ENCODE measurements around the gene SPARCL1. TPM values are rescaled to one million over a fixed set of nuclear protein-coding genes. Genes with fewer than 3 reads are reported as not detected.

Gene SPARCL1
- total and polyA plus RNA-seq, 10 of the 15 experiments (the other 5 are each of a cell fraction or from before 2014, with no cell fraction given), result 0.10 to 1.1 TPM; not detected in 8

GRCh38 chr4:87462102-87462501 is 67.1 kb downstream of the SPARCL1 start:
- no peaks in the 10 kb centered on the region for H3K9me3 ChIP-seq (replicated peaks; ENCODE audit: control insufficient read depth, insufficient read depth, low read length)
- 97% methylated on average over 2 of the region's 2 CpGs for WGBS (ENCODE audit: insufficient coverage, insufficient replicate concordance, low lambda C conversion rate, missing lambda C conversion rate)
- TF ChIP-seq ESRRA (IDR thresholded peaks at IDR 0.05; ENCODE audit: low read length), result no peak
- TF ChIP-seq E2F8 (IDR thresholded peaks at IDR 0.05; ENCODE audit: low read depth, partially characterized antibody), result no peak
- TF ChIP-seq HCFC1 (IDR thresholded peaks at IDR 0.05; ENCODE audit: low read length), result no peak
- no peak for TF ChIP-seq BHLHE40 (IDR thresholded peaks at IDR 0.05; ENCODE audit: borderline replicate concordance in 1 of 2, low read depth in 2 of 2, low read length in 1 of 2)
- no peak for TF ChIP-seq NKRF (conservative IDR thresholded peaks at IDR 0.05)
- no peak for TF ChIP-seq MXI1 (IDR thresholded peaks at IDR 0.05; ENCODE audit: low read depth, low read length)
- H3K4me1 ChIP-seq (ENCODE audit: control insufficient read depth, insufficient read depth, low read length), result no peaks in the 10 kb centered on the region
- no peak overlapping the region for H3K4me2 ChIP-seq (ENCODE audit: control insufficient read depth, insufficient read depth)
- FAIRE-seq, result no peak
- ChIA-PET CTCF (interaction anchor here (3.3 kb wide), 1 partner anchor 86 kb away, joined by 16 read pairs; no protein-coding TSS in a partner anchor), SMC1A (ENCODE audit: uncharacterized antibody, unreplicated experiment) (no interaction called here), POLR2A (no interaction called here), RAD21 (ENCODE audit: unreplicated experiment) (no interaction called here)
- intact Hi-C loops (cut with micrococcal nuclease; ENCODE audit: unreplicated experiment) (no loop called here), in situ Hi-C loops (cut with MboI) (loop anchor here (5.0 kb wide), 1 partner anchor 85 kb away; no protein-coding TSS in a partner anchor)
- H3K27ac ChIP-seq (ENCODE audit: control insufficient read depth, insufficient read depth), result no peak overlapping the region
- H2AFZ ChIP-seq (ENCODE audit: control insufficient read depth, low read depth, low read length), result no peak overlapping the region
- no peaks in the 10 kb centered on the region for H4K20me1 ChIP-seq (ENCODE audit: control insufficient read depth, insufficient read depth)
- BruUV-seq (replicated peaks), result no TSS peak
- no peaks in the 10 kb centered on the region for H3K27me3 ChIP-seq (replicated peaks in 1 of 2; ENCODE audit: control insufficient read depth in 2 of 2, insufficient read depth in 2 of 2, low read length in 1 of 2)
- peaks cover 0 to 4% of the 10 kb centered on the region in 2 experiments; a peak in 1 of 4 replicates for H3K36me3 ChIP-seq (ENCODE audit: control insufficient read depth in 2 of 2, insufficient read depth in 2 of 2, low read length in 1 of 2)
- no peak for ATAC-seq
- no peak overlapping the region for H3K9ac ChIP-seq (ENCODE audit: control insufficient read depth, insufficient read depth, low read length)
- H3K4me3 ChIP-seq, result no peak overlapping the region
- H3K79me2 ChIP-seq (ENCODE audit: control insufficient read depth, insufficient read depth, low read length), result no peaks in the 10 kb centered on the region
- no peak for DNase-seq (ENCODE audit: low read depth, low spot score)

All from GM12878 (cell line).